Activated T-helper 17 cell treated with anti-CD3 and anti-CD28 coated beads, Interleukin-2, amount 50 U/mL, for 72 hours (primary cell): ENCODE data around the gene ACSS1. TPM values are rescaled to one million over a fixed set of nuclear protein-coding genes. Genes with fewer than 3 reads are reported as not detected.

Experiments
- ATAC-seq: fragments of 150-1000 bp; cut with Tn5 transposase; replicated peaks from 2 replicates; pipeline ENCODE4 v1.10.0; 2021; ENCODE audit warnings: mild to moderate bottlenecking, moderate library complexity
- H3K27ac Mint-ChIP-seq: one replicate; pipeline ENCODE4 v1.8.0; 2022; ENCODE audit warnings: mixed read lengths
- H3K27me3 Mint-ChIP-seq: one replicate; pipeline ENCODE4 v1.8.0; 2022; ENCODE audit warnings: mixed read lengths
- H3K36me3 Mint-ChIP-seq: one replicate; pipeline ENCODE4 v1.8.0; 2022; ENCODE audit warnings: low read depth, mild to moderate bottlenecking, mixed read lengths
- H3K4me1 Mint-ChIP-seq: one replicate; pipeline ENCODE4 v1.8.0; 2022; ENCODE audit warnings: mixed read lengths
- H3K4me3 Mint-ChIP-seq: one replicate; pipeline ENCODE4 v1.8.0; 2022; ENCODE audit warnings: mild to moderate bottlenecking, mixed read lengths
- H3K9me3 Mint-ChIP-seq: one replicate; pipeline ENCODE4 v1.8.0; 2022; ENCODE audit warnings: mixed read lengths
- total RNA-seq, 2 donors: library from RNA; stranded (reverse); gene quantifications; one replicate each; pipeline ENCODE4 v1.2.3, GENCODE V29; 2022

Gene ACSS1
- total RNA-seq, 2 donors from 2014 or later: 8.4 to 23.3 TPM

DNA sequence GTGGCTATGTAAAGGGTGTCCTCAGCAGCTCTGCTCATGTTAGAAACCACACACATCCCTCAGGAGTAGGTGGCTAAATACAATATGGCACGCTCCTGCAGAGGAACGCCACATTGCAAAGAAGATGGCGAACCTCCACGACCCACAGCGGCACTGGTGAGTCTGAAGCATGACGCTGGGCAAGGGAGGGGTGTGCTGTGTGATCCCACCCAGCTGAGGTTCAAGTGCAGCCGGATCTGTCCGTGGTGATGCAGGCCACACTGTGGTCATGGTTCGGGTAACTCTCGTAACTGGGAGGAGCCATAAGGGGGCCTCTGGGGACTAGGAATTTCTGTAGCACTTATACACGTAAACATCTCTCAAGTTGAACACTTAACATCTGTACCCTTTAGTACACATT lies 42.0 kb downstream of the ACSS1 start:
- no peaks in the 10 kb centered on the region for H3K4me1 Mint-ChIP-seq
- H3K4me3 Mint-ChIP-seq: no peak overlapping the region
- no peaks in the 10 kb centered on the region for H3K9me3 Mint-ChIP-seq
- no peaks in the 10 kb centered on the region for H3K27me3 Mint-ChIP-seq
- ATAC-seq: no peak
- peaks cover 24% of the 10 kb centered on the region for H3K36me3 Mint-ChIP-seq
- H3K27ac Mint-ChIP-seq: no peak overlapping the region

- no peaks in the 10 kb centered on the region for H3K4me1 Mint-ChIP-seq
- no peak overlapping the region for H3K27ac Mint-ChIP-seq
- ATAC-seq: no peak
- no peaks in the 10 kb centered on the region for H3K9me3 Mint-ChIP-seq
- peaks cover 31% of the 10 kb centered on the region for H3K36me3 Mint-ChIP-seq
- no peaks in the 10 kb centered on the region for H3K27me3 Mint-ChIP-seq
- H3K4me3 Mint-ChIP-seq: no peak overlapping the region
Measured at GRCh38 chr20:25014816-25015215, 43.1 kb downstream of the ACSS1 start.

DNA sequence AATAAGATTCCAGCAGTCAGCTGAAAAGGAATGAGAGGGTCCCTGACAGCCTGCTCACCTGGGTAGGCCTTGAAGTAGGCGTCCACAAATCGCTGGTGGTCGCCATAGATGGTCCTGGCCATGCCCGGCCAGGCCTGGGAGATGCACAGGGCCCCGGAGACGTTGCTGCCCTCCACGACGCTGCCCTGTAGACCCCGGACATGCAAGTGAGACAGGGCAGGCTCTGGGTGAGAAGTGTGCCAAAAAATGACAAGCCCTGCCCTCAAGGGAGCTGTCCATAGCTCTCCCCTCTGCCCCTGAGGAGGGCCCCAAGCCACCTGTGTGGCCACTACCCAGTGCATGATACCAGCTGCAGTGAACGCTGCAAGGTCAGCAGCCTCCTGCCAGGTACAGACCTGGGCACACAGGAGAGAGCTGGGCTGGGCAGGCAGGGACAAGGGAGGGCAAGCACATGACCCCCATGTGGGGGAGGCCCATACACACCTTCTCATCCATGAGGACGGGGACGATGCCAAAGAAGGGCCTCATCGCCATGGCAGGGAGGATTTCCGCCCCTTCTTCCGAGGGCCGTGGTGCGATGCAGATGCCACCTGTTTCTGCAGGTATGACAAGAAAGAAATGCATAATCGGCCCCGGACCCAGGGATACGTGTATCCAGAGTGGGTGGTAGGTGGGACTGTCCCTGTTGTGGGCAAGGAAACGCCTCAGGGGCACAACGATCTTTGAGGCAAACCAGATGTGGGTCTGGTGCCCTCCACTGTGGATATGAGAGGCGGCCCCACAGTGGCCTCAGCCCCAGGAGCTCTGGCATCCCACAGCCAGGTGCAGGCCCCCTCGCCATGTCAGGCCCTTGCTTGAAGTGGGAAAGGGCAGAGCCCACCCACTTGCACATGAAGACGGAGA lies 44.2 kb downstream of the ACSS1 start:
- Mint-ChIP-seq H3K4me1 (no peaks in the 10 kb centered on the region), H3K27me3 (no peaks in the 10 kb centered on the region), H3K9me3 (no peaks in the 10 kb centered on the region), H3K36me3 (peaks cover 36% of the 10 kb centered on the region), H3K4me3 (no peak overlapping the region), H3K27ac (no peak overlapping the region)
- no peak for ATAC-seq

DNA sequence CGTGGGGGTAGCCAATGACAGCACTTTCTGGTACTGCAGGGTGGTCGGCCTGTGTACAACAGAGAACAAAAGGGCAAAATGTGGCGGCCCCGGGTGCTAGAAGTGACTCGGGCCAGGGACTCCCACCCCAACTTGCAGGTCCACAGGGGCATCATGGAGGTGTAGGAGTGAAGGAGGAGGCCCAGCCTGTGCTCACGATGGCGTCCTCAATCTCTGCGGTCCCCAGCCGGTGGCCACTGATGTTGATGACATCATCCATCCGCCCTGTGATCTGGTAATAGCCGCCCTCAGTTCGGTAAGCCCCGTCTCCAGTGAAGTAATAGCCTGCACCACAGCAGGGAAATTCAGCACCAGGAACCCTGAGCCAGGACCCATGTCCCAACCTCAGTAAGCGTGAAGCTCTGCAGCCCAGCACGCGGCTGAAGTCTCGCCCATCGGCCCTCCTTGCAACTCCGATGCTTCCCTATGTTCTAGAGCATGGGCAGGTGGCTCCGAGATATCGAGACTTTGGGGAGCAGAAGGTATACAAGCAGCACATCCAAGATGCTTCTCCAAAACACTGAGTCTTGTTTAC lies 45.2 kb downstream of the ACSS1 start:
- Mint-ChIP-seq H3K4me1 (no peaks in the 10 kb centered on the region), H3K36me3 (peaks cover 46% of the 10 kb centered on the region), H3K4me3 (no peak overlapping the region), H3K27ac (no peak overlapping the region), H3K9me3 (no peaks in the 10 kb centered on the region), H3K27me3 (no peaks in the 10 kb centered on the region)
- no peak for ATAC-seq

DNA sequence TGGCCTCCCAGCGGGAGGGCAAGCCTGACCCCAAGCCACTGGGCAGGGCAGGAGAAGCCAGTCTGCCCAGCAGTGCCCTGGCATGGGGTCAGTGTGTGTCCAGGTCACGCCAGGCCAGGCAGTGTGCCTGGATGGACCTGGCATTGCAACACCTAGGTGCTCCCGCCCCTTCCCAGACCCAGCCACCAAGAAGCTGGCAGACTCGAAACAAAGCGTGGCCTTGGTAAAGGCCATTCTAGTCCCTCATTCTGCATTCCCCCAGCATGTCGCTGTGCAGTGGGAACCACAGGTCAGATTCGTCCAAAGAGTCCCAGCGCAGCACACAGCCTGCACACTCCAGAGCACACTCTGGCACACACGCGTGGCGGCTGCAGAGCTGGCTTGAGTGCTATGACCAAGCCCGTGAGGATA lies 46.1 kb downstream of the ACSS1 start:
- Mint-ChIP-seq H3K4me3 (no peak overlapping the region), H3K4me1 (no peaks in the 10 kb centered on the region), H3K9me3 (no peaks in the 10 kb centered on the region), H3K27ac (no peak overlapping the region), H3K36me3 (peaks cover 49% of the 10 kb centered on the region), H3K27me3 (no peaks in the 10 kb centered on the region)
- ATAC-seq: no peak

GRCh38 chr20:25011261-25011660 lies 46.7 kb downstream of the ACSS1 start:
- H3K27ac Mint-ChIP-seq: no peak overlapping the region
- no peaks in the 10 kb centered on the region for H3K27me3 Mint-ChIP-seq
- no peaks in the 10 kb centered on the region for H3K4me1 Mint-ChIP-seq
- no peak overlapping the region for H3K4me3 Mint-ChIP-seq
- no peak for ATAC-seq
- H3K9me3 Mint-ChIP-seq: no peaks in the 10 kb centered on the region
- H3K36me3 Mint-ChIP-seq: peaks cover 55% of the 10 kb centered on the region

DNA sequence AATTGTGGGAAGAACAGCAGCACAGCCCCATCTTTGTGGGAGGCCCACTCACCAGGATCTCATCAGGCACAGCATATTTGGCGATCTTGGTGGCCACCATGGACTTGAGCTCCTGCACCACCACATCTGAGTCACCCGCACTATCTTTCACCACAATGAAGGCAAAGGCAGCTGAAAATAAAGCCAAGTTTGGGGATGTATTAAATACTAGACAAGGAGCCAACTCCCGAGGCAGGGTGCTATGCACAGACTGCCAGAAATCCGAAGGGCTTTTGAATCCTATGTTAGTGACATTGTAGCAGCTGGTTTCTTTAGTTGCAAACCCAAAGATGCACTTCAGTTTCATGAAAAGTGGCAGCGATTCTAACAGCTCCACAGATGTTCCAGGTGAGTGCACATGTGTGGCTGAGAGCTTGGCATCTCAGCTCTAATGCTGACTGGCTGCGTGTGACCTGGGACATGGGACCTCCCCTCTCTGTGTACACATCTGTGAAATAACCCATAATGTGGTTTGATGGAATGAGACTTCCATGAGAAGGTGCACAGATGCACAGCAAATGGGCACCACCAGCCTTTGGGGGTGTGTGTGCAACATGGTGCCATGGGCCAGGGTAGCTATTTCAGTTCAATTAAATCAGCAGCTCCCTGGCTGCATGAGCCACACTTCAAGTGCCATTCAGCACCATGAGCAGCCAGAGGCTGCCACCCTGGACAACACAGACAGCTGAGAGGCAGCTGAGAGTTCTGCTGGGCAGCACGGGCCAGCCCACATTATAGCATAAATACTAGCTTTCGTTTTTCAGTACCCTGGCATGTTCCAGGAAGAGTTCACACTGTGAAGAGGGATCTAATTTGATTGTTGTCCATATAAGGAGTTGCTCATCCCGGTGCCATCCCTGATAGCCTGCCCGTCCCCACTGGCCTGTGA lies 48.5 kb downstream of the ACSS1 start:
- H3K36me3 Mint-ChIP-seq: peaks cover 66% of the 10 kb centered on the region
- H3K4me1 Mint-ChIP-seq: no peaks in the 10 kb centered on the region
- no peak overlapping the region for H3K4me3 Mint-ChIP-seq
- no peaks in the 10 kb centered on the region for H3K9me3 Mint-ChIP-seq
- H3K27me3 Mint-ChIP-seq: no peaks in the 10 kb centered on the region
- no peak for ATAC-seq
- H3K27ac Mint-ChIP-seq: peak overlapping the region; percentile 20

- H3K4me3 Mint-ChIP-seq: no peak overlapping the region
- no peaks in the 10 kb centered on the region for H3K4me1 Mint-ChIP-seq
- no peaks in the 10 kb centered on the region for H3K9me3 Mint-ChIP-seq
- H3K36me3 Mint-ChIP-seq: peaks cover 69% of the 10 kb centered on the region
- ATAC-seq: no peak
- no peaks in the 10 kb centered on the region for H3K27me3 Mint-ChIP-seq
- peak overlapping the region; percentile 20 for H3K27ac Mint-ChIP-seq
Measured at GRCh38 chr20:25008388-25009217, 49.3 kb downstream of the ACSS1 start.

GRCh38 chr20:25007491-25008305 lies 50.2 kb downstream of the ACSS1 start:
- H3K4me3 Mint-ChIP-seq: no peak overlapping the region
- no peak overlapping the region for H3K27ac Mint-ChIP-seq
- H3K4me1 Mint-ChIP-seq: no peaks in the 10 kb centered on the region
- ATAC-seq: no peak
- no peaks in the 10 kb centered on the region for H3K27me3 Mint-ChIP-seq
- peaks cover 71% of the 10 kb centered on the region for H3K36me3 Mint-ChIP-seq
- no peaks in the 10 kb centered on the region for H3K9me3 Mint-ChIP-seq

DNA sequence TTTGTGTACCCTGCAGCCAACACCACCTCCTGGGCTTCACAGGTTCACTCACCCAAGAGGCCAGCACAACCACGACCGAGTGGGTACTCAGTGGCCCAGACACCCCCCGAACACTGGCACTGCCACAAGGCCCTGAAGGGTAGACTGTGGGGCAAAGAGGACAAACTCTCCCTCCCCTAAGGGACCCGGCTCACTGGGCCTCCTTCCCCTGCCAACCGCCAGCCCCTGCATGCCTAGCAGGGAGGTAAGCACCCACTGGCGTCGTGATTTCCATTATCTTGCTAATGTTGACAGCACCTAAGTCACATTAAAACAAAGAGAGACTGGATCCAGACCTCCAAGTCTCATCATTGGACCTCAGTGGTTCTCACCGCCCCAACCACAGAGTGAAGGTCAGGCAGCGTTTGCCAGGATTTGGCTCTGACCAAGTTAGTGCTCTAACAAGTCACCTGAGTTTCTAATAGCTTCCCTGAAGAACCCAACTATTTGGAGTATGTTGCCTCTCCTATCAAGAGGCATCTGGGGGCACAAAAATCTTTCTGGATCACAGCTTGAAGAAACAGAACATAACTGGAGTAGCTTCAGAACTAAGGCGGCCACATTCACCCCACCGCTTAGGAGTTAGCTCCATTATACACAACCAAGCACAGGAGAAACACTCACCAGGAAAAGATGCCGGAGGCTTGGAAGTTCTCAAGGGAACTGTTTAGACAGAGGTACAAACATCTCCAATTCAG lies 51.3 kb downstream of the ACSS1 start:
- Mint-ChIP-seq H3K27ac (peak overlapping the region; percentile 25), H3K4me1 (no peaks in the 10 kb centered on the region), H3K36me3 (peaks cover 70% of the 10 kb centered on the region), H3K4me3 (no peak overlapping the region), H3K27me3 (no peaks in the 10 kb centered on the region), H3K9me3 (no peaks in the 10 kb centered on the region)
- no peak for ATAC-seq

DNA sequence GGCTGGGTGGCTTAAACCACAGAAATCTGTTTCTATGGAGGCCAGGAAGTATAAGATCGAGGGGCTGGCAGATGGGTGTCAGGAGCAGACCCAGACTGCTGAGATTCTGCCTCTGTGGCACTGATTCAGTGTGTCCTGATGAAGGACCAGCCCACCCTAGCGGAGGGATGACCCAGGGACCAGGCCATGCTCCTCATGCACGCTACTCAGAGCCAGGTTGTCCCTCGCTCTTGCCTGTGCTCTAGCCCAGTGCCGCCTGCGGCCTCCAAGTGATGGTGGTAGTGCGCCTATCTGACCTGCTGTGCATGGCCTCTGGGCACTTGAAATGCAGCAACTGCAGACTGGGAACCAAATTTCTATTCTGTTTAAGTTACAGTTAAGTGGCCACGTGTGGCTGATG lies 52.3 kb downstream of the ACSS1 start:
- ATAC-seq: no peak
- Mint-ChIP-seq H3K27me3 (no peaks in the 10 kb centered on the region), H3K27ac (no peak overlapping the region), H3K4me1 (no peaks in the 10 kb centered on the region), H3K4me3 (no peak overlapping the region), H3K9me3 (no peaks in the 10 kb centered on the region), H3K36me3 (peaks cover 66% of the 10 kb centered on the region)

DNA sequence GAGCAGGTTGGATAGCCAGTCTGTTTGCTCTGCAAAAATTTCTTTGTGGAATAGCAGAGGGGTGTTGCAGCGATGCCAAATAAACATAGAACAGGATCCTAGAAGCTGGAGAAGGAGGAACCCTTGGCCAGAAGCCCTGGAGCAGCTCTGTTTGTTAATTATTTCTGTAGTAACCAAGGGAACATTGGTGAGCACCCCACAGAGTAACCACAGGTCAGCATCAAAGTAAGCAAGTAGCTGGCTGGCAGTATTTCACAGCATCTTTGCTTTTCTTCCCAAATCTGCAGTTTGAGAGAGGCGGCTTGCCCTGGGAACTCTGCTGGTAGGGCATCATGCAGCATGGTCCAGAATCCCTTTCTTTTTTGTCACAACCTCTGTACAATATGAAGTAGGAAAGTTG lies 52.7 kb downstream of the ACSS1 start:
- Mint-ChIP-seq H3K27me3 (no peaks in the 10 kb centered on the region), H3K9me3 (no peaks in the 10 kb centered on the region), H3K36me3 (peaks cover 62% of the 10 kb centered on the region), H3K4me3 (no peak overlapping the region), H3K4me1 (no peaks in the 10 kb centered on the region), H3K27ac (no peak overlapping the region)
- ATAC-seq: no peak

DNA sequence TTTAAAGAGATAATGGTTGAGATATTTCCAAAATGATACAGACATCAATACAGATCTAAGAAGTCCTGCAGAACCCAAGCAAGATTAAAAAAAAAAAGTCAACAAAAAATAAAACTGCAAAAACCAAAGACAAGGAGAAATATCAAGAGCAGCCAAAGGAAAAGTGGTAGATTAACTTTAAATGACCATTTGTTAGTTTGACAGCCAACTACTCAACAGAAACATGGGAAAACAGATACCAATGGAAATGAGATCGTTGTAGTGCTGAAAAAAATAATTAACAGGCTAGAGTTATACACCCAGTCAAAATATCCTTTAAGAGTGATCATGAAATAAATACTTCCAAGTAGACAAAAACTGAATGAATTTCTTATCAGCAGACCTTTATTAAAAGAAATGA lies 54.9 kb downstream of the ACSS1 start:
- Mint-ChIP-seq H3K4me1 (no peaks in the 10 kb centered on the region), H3K27ac (no peak overlapping the region), H3K36me3 (peaks cover 51% of the 10 kb centered on the region), H3K27me3 (no peaks in the 10 kb centered on the region), H3K9me3 (no peaks in the 10 kb centered on the region), H3K4me3 (no peak overlapping the region)
- ATAC-seq: no peak
